H9 (cell line): Measurements from ENCODE around the gene RTL9. TPM values are rescaled to one million over a fixed set of nuclear protein-coding genes. Genes with fewer than 3 reads are reported as not detected.

Experiments used
- DNase-seq: peaks from one replicate; pipeline ENCODE4 v3.0.0-alpha.2; 2017
- H2AFZ ChIP-seq: one replicate; pipeline ENCODE4 v1.6.1; 2013; ENCODE audit warnings: mild to moderate bottlenecking, low read length, control low read depth, moderate library complexity
- H2AK5ac ChIP-seq: 2 replicates; pipeline ENCODE4 v1.6.1; 2013; ENCODE audit warnings: low read length, control low read depth, mixed read lengths; ENCODE audit not compliant: insufficient read length
- H2BK120ac ChIP-seq: one replicate; pipeline ENCODE4 v1.6.1; 2013; ENCODE audit warnings: low read depth, mild to moderate bottlenecking, low read length, control low read depth, inconsistent platforms; ENCODE audit not compliant: poor library complexity, severe bottlenecking
- H2BK12ac ChIP-seq: 2 replicates; pipeline ENCODE4 v1.6.1; 2013; ENCODE audit warnings: low read length, control low read depth, mixed read lengths, low read depth; ENCODE audit not compliant: insufficient read length
- H2BK15ac ChIP-seq: 2 replicates; pipeline ENCODE4 v1.6.1; 2013; ENCODE audit warnings: low read depth, low read length, control low read depth
- H2BK20ac ChIP-seq: one replicate; pipeline ENCODE4 v1.6.1; 2013; ENCODE audit warnings: low read depth, mild to moderate bottlenecking, low read length, control low read depth, inconsistent platforms; ENCODE audit not compliant: poor library complexity, severe bottlenecking
- H2BK5ac ChIP-seq: 2 replicates; pipeline ENCODE4 v1.6.1; 2013; ENCODE audit warnings: low read length, control low read depth, mixed read lengths; ENCODE audit not compliant: insufficient read length
- H3K14ac ChIP-seq: 2 replicates; pipeline ENCODE4 v1.6.1; 2013; ENCODE audit warnings: low read length, control low read depth; ENCODE audit not compliant: insufficient read depth
- H3K18ac ChIP-seq: 2 replicates; pipeline ENCODE4 v1.6.1; 2013; ENCODE audit warnings: low read depth, mild to moderate bottlenecking, mixed read lengths, low read length, control low read depth; ENCODE audit not compliant: insufficient read length
- H3K23ac ChIP-seq: 2 replicates; pipeline ENCODE4 v1.6.1; 2013; ENCODE audit warnings: low read length, control low read depth, mixed read lengths, low read depth; ENCODE audit not compliant: insufficient read length
- H3K23me2 ChIP-seq: 2 replicates; pipeline ENCODE4 v1.6.1; 2013; ENCODE audit warnings: low read depth, mild to moderate bottlenecking, mixed read lengths, low read length, control low read depth; ENCODE audit not compliant: insufficient read length, poor library complexity, severe bottlenecking
- H3K27ac ChIP-seq: 2 replicates; pipeline ENCODE4 v1.5.1; 2013; ENCODE audit warnings: low read length, control low read depth, mixed read lengths, low read depth; ENCODE audit not compliant: insufficient read length
- H3K27me3 ChIP-seq: 2 replicates; pipeline ENCODE4 v1.6.1; 2013; ENCODE audit warnings: low read length, control low read depth, inconsistent platforms; ENCODE audit not compliant: insufficient read depth
- H3K4ac ChIP-seq: 2 replicates; pipeline ENCODE4 v1.6.1; 2013; ENCODE audit warnings: low read depth, mild to moderate bottlenecking, control low read depth, inconsistent platforms, low read length, moderate library complexity
- H3K4me1 ChIP-seq: 2 replicates; pipeline ENCODE4 v1.6.1; 2013; ENCODE audit warnings: low read length, control low read depth, inconsistent platforms; ENCODE audit not compliant: insufficient read depth
- H3K4me2 ChIP-seq: 2 replicates; pipeline ENCODE4 v1.6.1; 2013; ENCODE audit warnings: low read length, control low read depth, mixed read lengths; ENCODE audit not compliant: insufficient read length, insufficient read depth
- H3K56ac ChIP-seq: 2 replicates; pipeline ENCODE4 v1.6.1; 2013; ENCODE audit warnings: low read depth, mild to moderate bottlenecking, mixed read lengths, low read length, control low read depth; ENCODE audit not compliant: insufficient read length
- H3K79me1 ChIP-seq: 2 replicates; pipeline ENCODE4 v1.6.1; 2013; ENCODE audit warnings: low read depth, mild to moderate bottlenecking, moderate library complexity, low read length, control low read depth, inconsistent platforms; ENCODE audit not compliant: insufficient read depth, poor library complexity, severe bottlenecking
- H3K79me2 ChIP-seq: 2 replicates; pipeline ENCODE4 v1.6.1; 2013; ENCODE audit warnings: low read length, control low read depth, inconsistent platforms; ENCODE audit not compliant: insufficient read depth
- H3K9ac ChIP-seq: 2 replicates; pipeline ENCODE4 v1.6.1; 2013; ENCODE audit warnings: low read length, control low read depth, mixed read lengths; ENCODE audit not compliant: insufficient read length; ENCODE audit errors: extremely low read depth
- H3K9me3 ChIP-seq: one replicate; pipeline ENCODE4 v1.6.1; 2013; ENCODE audit warnings: low read depth, low read length, inconsistent platforms; ENCODE audit not compliant: control insufficient read depth
- H3T11ph ChIP-seq: one replicate; pipeline ENCODE4 v1.6.1; 2013; ENCODE audit warnings: mild to moderate bottlenecking, low read length, control low read depth, inconsistent platforms
- H4K20me1 ChIP-seq: one replicate; pipeline ENCODE4 v1.6.1; 2013; ENCODE audit not compliant: control insufficient read depth, insufficient read length, insufficient read depth
- H4K5ac ChIP-seq: 2 replicates; pipeline ENCODE4 v1.6.1; 2013; ENCODE audit warnings: low read depth, mild to moderate bottlenecking, mixed read lengths, low read length, control low read depth; ENCODE audit not compliant: insufficient read length
- H4K8ac ChIP-seq: replicated peaks from 2 replicates; pipeline ENCODE4 v1.6.1; 2013; ENCODE audit warnings: low read length, control low read depth, mixed read lengths, low read depth; ENCODE audit not compliant: insufficient read length
- H4K91ac ChIP-seq: 2 replicates; pipeline ENCODE4 v1.6.1; 2013; ENCODE audit warnings: low read depth, mild to moderate bottlenecking, moderate library complexity, mixed read lengths, low read length, control low read depth; ENCODE audit not compliant: insufficient read length
- H3K27ac Mint-ChIP-seq, 3 experiments: 2 replicates in 2 of 3; 3 replicates in 1 of 3; pipeline ENCODE4 v1.8.0; 2020 to 2021; ENCODE audit warnings: mixed read lengths in 3 of 3, mild to moderate bottlenecking in 1 of 3, moderate library complexity in 1 of 3
- H3K27me3 Mint-ChIP-seq: 2 replicates; pipeline ENCODE4 v1.8.0; 2021; ENCODE audit warnings: low read depth, mild to moderate bottlenecking, moderate library complexity, mixed read lengths
- H3K36me3 Mint-ChIP-seq, 3 experiments: 2 replicates in 2 of 3; 3 replicates in 1 of 3; pipeline ENCODE4 v1.8.0; 2020 to 2021; ENCODE audit warnings: low read depth in 3 of 3, mixed read lengths in 3 of 3; ENCODE audit not compliant: insufficient read depth in 1 of 3
- H3K4me1 Mint-ChIP-seq, 2 experiments: 2 replicates each; pipeline ENCODE4 v1.8.0; 2020; ENCODE audit warnings: mixed read lengths in 2 of 2
- H3K4me3 Mint-ChIP-seq, 2 experiments: 2 replicates in 1 of 2; 3 replicates in 1 of 2; pipeline ENCODE4 v1.8.0; 2020 to 2021; ENCODE audit warnings: mild to moderate bottlenecking in 2 of 2, mixed read lengths in 2 of 2, moderate library complexity in 1 of 2
- H3K9me3 Mint-ChIP-seq, 2 experiments: 2 replicates in 1 of 2; 3 replicates in 1 of 2; pipeline ENCODE4 v1.8.0; 2020; ENCODE audit warnings: mild to moderate bottlenecking in 2 of 2, mixed read lengths in 2 of 2, moderate library complexity in 1 of 2
- CTCF ChIP-seq: fragments of 200-600 bp; sonication (generic); conservative IDR thresholded peaks from 3 replicates; pipeline ENCODE4 v1.8.0; 2021; ENCODE audit warnings: antibody characterized with exemption, mild to moderate bottlenecking
- WGBS: extraction: QIAGEN DNeasy Blood & Tissue Kit; methylation state at CpG from one replicate; pipeline ENCODE4 v1.1.7; 2013; ENCODE audit warnings: missing lambda C conversion rate, low lambda C conversion rate, mixed read lengths; ENCODE audit not compliant: insufficient read length; ENCODE audit errors: extremely low coverage; 5-methylcytosine and 5-hydroxymethylcytosine counted together
- total RNA-seq: library from RNA; stranded (reverse); gene quantifications from 2 replicates; pipeline ENCODE4 v1.2.1, GENCODE V29; 2021

The RTL9 gene
- total RNA-seq, 1 experiment from 2014 or later: 0.13 TPM

GRCh38 chrX:110396735-110397134 lies 38.1 kb downstream of the RTL9 start:
- no peak overlapping the region for H3K27ac Mint-ChIP-seq
- no peaks in the 10 kb centered on the region for H3K9me3 Mint-ChIP-seq

More at GRCh38 chrX:110396735-110397134, 38.1 kb downstream of the RTL9 start:
- Histone ChIP-seq H3K27ac (no peak overlapping the region), H3K4ac (no peak overlapping the region), H2BK12ac (no peak overlapping the region), H2BK120ac (no peak overlapping the region), H3K79me2 (no peaks in the 10 kb centered on the region), H4K91ac (no peak overlapping the region), H3K56ac (no peak overlapping the region), H3T11ph (no peak overlapping the region), H3K18ac (no peak overlapping the region), H4K8ac (no peak overlapping the region), H4K5ac (no peak overlapping the region), H2BK20ac (no peak overlapping the region), H2AFZ (no peak overlapping the region), H2BK5ac (no peak overlapping the region), H2AK5ac (no peak overlapping the region), H3K23ac (no peak overlapping the region), H3K79me1 (no peaks in the 10 kb centered on the region), H2BK15ac (no peak overlapping the region), H3K4me2 (no peak overlapping the region), H3K14ac (no peak overlapping the region), H3K23me2 (no peaks in the 10 kb centered on the region), H3K27me3 (no peaks in the 10 kb centered on the region), H4K20me1 (no peaks in the 10 kb centered on the region), H3K4me1 (no peaks in the 10 kb centered on the region; the same call in 1 of the 2 replicates), H3K9ac (no peak overlapping the region), H3K9me3 (no peaks in the 10 kb centered on the region)
- H3K4me1 Mint-ChIP-seq: peaks cover 16 to 20% of the 10 kb centered on the region in 2 experiments
- no peaks in the 10 kb centered on the region for H3K36me3 Mint-ChIP-seq
- DNase-seq: no peak
- no peaks in the 10 kb centered on the region; the same call in none of the 2 replicates for H3K27me3 Mint-ChIP-seq
- no CpG with 5 or more reads among the region's 4 CpGs for WGBS
- TF ChIP-seq CTCF: no peak
- H3K4me3 Mint-ChIP-seq: no peak overlapping the region
